DOHH2 (cell line): Measurements from ENCODE around the gene PDIK1L.

Source experiments
- EZH2phosphoT487 ChIP-seq: fragments of 200-600 bp; sonication (generic); IDR thresholded peaks from 2 replicates; pipeline ENCODE4 v1.6.1; 2017; ENCODE audit warnings: borderline replicate concordance, mild to moderate bottlenecking, antibody characterized with exemption, low read length, moderate library complexity, mixed read lengths
- TF ChIP-seq, protein P1 (sequence below): fragments of 200-600 bp; sonication (generic); IDR thresholded peaks from one replicate; pipeline ENCODE4 v1.5.1; 2014; ENCODE audit warnings: antibody characterized with exemption, mild to moderate bottlenecking, low read depth, low read length; ENCODE audit not compliant: poor library complexity, severe bottlenecking

DNA sequence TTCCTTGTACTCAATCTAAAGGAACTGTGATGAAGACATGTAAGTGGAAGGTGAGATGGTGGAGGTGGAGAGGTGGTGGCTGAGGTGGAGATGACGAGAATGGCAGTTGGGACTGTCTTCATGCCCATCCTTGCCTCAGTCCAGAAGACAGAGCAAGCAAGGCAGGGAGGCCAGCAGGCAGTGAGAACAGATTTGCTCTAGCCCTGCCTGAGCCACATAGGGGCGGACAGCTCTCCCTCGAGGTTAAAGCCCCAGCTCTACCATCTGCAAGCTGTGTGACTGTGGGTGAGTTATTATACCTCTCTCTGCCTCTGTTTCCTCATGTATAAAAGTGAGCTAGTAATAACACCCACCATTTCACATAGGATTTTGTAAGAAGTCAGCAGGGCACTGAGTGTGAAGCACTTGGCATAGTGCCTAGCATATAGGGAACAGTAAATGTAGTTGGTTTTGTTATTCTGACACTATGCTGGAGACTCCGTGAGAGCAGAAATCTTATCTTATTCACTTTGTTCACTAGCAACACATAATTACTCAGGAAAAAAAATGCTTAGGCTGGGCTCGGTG lies 42.4 kb downstream of the PDIK1L start:
- TF ChIP-seq, protein P1, sequence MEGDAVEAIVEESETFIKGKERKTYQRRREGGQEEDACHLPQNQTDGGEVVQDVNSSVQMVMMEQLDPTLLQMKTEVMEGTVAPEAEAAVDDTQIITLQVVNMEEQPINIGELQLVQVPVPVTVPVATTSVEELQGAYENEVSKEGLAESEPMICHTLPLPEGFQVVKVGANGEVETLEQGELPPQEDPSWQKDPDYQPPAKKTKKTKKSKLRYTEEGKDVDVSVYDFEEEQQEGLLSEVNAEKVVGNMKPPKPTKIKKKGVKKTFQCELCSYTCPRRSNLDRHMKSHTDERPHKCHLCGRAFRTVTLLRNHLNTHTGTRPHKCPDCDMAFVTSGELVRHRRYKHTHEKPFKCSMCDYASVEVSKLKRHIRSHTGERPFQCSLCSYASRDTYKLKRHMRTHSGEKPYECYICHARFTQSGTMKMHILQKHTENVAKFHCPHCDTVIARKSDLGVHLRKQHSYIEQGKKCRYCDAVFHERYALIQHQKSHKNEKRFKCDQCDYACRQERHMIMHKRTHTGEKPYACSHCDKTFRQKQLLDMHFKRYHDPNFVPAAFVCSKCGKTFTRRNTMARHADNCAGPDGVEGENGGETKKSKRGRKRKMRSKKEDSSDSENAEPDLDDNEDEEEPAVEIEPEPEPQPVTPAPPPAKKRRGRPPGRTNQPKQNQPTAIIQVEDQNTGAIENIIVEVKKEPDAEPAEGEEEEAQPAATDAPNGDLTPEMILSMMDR: no peak
- TF ChIP-seq EZH2phosphoT487: no peak
